Neural progenitor cell (in vitro differentiated cells): ENCODE results near the gene DDAH1.

Experiments used
- CTCF ChIP-seq: fragments of 200-600 bp; sonication (generic); IDR thresholded peaks from 2 replicates; pipeline ENCODE4 v1.5.1; 2017; ENCODE audit warnings: antibody characterized with exemption, mild to moderate bottlenecking
- EZH2 ChIP-seq: fragments of 200-600 bp; sonication (generic); IDR thresholded peaks from 2 replicates; pipeline ENCODE4 v1.6.1; 2017; ENCODE audit warnings: antibody characterized with exemption, mild to moderate bottlenecking, moderate library complexity
- EZH2phosphoT487 ChIP-seq: fragments of 200-600 bp; sonication (generic); IDR thresholded peaks from 2 replicates; pipeline ENCODE4 v1.6.1; 2017; ENCODE audit warnings: antibody characterized with exemption

- TF ChIP-seq CTCF: no peak
- no peak for TF ChIP-seq EZH2
- no peak for TF ChIP-seq EZH2phosphoT487
Measured at GRCh38 chr1:85349224-85349623, 115.7 kb downstream of the DDAH1 start.
